K562 (cell line): ENCODE data around the gene ARFIP2.

Experiments
- SNRNP70 ChIP-seq: fragments of 200-400 bp; formaldehyde crosslinking; optimal IDR thresholded peaks from 2 replicates; pipeline ENCODE3; 2017; ENCODE audit warnings: low read depth, low read length
- TF ChIP-seq, protein P1 (sequence below), 3 experiments: IDR thresholded peaks in 2 of 3; conservative IDR thresholded peaks in 1 of 3; 2 replicates each; pipeline ENCODE4 v1.5.1; 2011 to 2012; ENCODE audit warnings: low read length in 3 of 3, mild to moderate bottlenecking in 3 of 3, control low read depth in 2 of 3, improper control_type of control experiment in 1 of 3, inconsistent platforms in 1 of 3, low read depth in 1 of 3, mixed read lengths in 1 of 3, moderate library complexity in 1 of 3; ENCODE audit not compliant: insufficient read depth in 2 of 3

DNA sequence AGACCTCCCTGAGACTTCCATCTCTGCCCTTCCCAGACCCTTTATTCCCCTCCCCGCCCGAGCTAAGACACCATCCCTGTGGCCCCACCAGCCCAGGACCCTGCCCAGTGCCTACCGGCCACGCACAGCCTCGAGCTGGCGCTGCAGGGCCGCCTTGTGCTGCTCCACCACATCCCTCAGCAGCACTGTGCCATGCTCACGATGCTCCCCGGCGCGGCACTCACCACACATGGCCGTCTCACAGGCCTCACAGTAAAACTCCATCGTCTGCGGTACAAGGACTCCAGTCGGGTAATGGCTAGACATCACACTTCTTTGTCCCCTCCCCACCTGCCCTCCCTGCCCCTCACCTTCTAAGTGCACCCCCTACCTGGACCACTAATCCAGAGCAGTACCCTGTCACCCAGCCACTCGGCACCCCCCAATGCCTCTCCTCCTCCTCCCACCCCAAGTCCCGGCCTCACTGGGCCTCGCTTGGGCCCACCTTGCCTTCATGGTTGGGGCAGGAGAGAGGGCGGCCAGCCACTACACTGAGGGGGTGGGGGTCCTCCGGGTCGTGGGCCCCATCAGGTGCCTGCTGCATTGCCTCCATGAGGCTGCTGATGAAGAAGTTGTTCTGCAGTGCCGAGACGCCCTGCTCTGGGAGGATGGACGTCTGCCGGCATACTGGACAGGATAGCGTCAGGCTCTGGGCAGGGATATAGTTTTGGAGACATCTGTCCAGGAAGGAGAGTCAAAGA is 23.4 kb downstream of the ARFIP2 start:
- TF ChIP-seq, protein P1, sequence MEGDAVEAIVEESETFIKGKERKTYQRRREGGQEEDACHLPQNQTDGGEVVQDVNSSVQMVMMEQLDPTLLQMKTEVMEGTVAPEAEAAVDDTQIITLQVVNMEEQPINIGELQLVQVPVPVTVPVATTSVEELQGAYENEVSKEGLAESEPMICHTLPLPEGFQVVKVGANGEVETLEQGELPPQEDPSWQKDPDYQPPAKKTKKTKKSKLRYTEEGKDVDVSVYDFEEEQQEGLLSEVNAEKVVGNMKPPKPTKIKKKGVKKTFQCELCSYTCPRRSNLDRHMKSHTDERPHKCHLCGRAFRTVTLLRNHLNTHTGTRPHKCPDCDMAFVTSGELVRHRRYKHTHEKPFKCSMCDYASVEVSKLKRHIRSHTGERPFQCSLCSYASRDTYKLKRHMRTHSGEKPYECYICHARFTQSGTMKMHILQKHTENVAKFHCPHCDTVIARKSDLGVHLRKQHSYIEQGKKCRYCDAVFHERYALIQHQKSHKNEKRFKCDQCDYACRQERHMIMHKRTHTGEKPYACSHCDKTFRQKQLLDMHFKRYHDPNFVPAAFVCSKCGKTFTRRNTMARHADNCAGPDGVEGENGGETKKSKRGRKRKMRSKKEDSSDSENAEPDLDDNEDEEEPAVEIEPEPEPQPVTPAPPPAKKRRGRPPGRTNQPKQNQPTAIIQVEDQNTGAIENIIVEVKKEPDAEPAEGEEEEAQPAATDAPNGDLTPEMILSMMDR (IDR thresholded peaks at IDR 0.05 in 2 of 3, conservative IDR thresholded peaks at IDR 0.05 in 1 of 3; ENCODE audit: insufficient read depth in 2 of 3, low read depth in 1 of 3, low read length in 3 of 3), result no peak
- no peak for TF ChIP-seq SNRNP70
